ENCODE data around the gene EID2. TPM values are rescaled to one million over a fixed set of nuclear protein-coding genes. Genes with fewer than 3 reads are reported as not detected.

The EID2 gene
- total and polyA plus RNA-seq, 2 of the 13 experiments (the other 11 are each of a cell fraction or from before 2014, with no cell fraction given): 3.7 to 14.1 TPM

DNA sequence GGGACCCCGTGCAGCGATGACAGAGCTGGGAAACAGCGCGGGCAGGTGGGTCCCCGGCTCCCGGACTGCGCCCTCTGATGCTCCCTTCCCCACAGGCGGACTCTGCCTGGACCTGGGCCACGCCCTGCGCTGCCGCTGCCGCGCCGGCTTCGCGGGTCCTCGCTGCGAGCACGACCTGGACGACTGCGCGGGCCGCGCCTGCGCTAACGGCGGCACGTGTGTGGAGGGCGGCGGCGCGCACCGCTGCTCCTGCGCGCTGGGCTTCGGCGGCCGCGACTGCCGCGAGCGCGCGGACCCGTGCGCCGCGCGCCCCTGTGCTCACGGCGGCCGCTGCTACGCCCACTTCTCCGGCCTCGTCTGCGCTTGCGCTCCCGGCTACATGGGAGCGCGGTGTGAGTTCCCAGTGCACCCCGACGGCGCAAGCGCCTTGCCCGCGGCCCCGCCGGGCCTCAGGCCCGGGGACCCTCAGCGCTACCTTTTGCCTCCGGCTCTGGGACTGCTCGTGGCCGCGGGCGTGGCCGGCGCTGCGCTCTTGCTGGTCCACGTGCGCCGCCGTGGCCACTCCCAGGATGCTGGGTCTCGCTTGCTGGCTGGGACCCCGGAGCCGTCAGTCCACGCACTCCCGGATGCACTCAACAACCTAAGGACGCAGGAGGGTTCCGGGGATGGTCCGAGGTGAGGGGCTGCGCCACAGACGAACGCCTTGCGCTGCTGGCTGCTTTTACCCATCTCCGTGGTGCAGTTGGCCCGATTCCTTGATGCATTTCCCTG lies 32.8 kb downstream of the EID2 start (continued):
- TF ChIP-seq, protein P1, sequence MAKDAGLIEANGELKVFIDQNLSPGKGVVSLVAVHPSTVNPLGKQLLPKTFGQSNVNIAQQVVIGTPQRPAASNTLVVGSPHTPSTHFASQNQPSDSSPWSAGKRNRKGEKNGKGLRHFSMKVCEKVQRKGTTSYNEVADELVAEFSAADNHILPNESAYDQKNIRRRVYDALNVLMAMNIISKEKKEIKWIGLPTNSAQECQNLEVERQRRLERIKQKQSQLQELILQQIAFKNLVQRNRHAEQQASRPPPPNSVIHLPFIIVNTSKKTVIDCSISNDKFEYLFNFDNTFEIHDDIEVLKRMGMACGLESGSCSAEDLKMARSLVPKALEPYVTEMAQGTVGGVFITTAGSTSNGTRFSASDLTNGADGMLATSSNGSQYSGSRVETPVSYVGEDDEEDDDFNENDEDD (CRISPR knock-in tag; IDR thresholded peaks at IDR 0.05; ENCODE audit: borderline replicate concordance): peak; percentile 99
- TF ChIP-seq SALL2 (CRISPR knock-in tag; IDR thresholded peaks at IDR 0.05) (peak; percentile 93), RFX3 (CRISPR knock-in tag; IDR thresholded peaks at IDR 0.05) (no peak), MXD4 (CRISPR knock-in tag; IDR thresholded peaks at IDR 0.05) (no peak; the same call in 1 of the 2 replicates), FOXP1 (IDR thresholded peaks at IDR 0.05) (no peak), FOXP1 (CRISPR knock-in tag; IDR thresholded peaks at IDR 0.05) (no peak), FOSL2 (CRISPR knock-in tag; IDR thresholded peaks at IDR 0.05) (no peak), CENPT (CRISPR knock-in tag; IDR thresholded peaks at IDR 0.05; ENCODE audit: low read depth) (peak; percentile 97), MAFK (conservative IDR thresholded peaks at IDR 0.05 in 1 of 2, IDR thresholded peaks at IDR 0.05 in 1 of 2; ENCODE audit: low read length in 2 of 2) (no peak), PLRG1 (conservative IDR thresholded peaks at IDR 0.05) (no peak), THAP11 (CRISPR knock-in tag; IDR thresholded peaks at IDR 0.05) (peak; percentile 73), MAZ (IDR thresholded peaks at IDR 0.05; ENCODE audit: borderline replicate concordance, low read depth, low read length) (no peak), MAZ (CRISPR knock-in tag; IDR thresholded peaks at IDR 0.05; ENCODE audit: low read depth) (peak; percentile 90; the same call in 1 of the 2 replicates), ZNF430 (CRISPR knock-in tag; IDR thresholded peaks at IDR 0.05) (peak; percentile 80), ZMYM4 (CRISPR knock-in tag; IDR thresholded peaks at IDR 0.05) (peak; percentile 67), CC2D1A (CRISPR knock-in tag; IDR thresholded peaks at IDR 0.05) (no peak), ATAD3A (CRISPR knock-in tag; IDR thresholded peaks at IDR 0.05) (no peak), ZNF331 (CRISPR knock-in tag; IDR thresholded peaks at IDR 0.05) (peak; percentile 88; the same call in 1 of the 2 replicates), WIZ (CRISPR knock-in tag; IDR thresholded peaks at IDR 0.05) (0 out of 2 replicates have a peak, but pooled peaks have one; percentile 59), SOX5 (CRISPR knock-in tag; IDR thresholded peaks at IDR 0.05; ENCODE audit: borderline replicate concordance) (peak; percentile 17; the same call in 1 of the 2 replicates), SP2 (CRISPR knock-in tag; IDR thresholded peaks at IDR 0.05) (peak; percentile 26; the same call in 1 of the 2 replicates), DNMT3B (CRISPR knock-in tag; conservative IDR thresholded peaks at IDR 0.05) (peak; percentile 73; the same call in 1 of the 2 replicates)
- TF ChIP-seq, protein P2, sequence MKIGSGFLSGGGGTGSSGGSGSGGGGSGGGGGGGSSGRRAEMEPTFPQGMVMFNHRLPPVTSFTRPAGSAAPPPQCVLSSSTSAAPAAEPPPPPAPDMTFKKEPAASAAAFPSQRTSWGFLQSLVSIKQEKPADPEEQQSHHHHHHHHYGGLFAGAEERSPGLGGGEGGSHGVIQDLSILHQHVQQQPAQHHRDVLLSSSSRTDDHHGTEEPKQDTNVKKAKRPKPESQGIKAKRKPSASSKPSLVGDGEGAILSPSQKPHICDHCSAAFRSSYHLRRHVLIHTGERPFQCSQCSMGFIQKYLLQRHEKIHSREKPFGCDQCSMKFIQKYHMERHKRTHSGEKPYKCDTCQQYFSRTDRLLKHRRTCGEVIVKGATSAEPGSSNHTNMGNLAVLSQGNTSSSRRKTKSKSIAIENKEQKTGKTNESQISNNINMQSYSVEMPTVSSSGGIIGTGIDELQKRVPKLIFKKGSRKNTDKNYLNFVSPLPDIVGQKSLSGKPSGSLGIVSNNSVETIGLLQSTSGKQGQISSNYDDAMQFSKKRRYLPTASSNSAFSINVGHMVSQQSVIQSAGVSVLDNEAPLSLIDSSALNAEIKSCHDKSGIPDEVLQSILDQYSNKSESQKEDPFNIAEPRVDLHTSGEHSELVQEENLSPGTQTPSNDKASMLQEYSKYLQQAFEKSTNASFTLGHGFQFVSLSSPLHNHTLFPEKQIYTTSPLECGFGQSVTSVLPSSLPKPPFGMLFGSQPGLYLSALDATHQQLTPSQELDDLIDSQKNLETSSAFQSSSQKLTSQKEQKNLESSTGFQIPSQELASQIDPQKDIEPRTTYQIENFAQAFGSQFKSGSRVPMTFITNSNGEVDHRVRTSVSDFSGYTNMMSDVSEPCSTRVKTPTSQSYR (CRISPR knock-in tag; IDR thresholded peaks at IDR 0.05; ENCODE audit: borderline replicate concordance): peak; percentile 58; the same call in 1 of the 2 replicates
- TF ChIP-seq, protein P3, sequence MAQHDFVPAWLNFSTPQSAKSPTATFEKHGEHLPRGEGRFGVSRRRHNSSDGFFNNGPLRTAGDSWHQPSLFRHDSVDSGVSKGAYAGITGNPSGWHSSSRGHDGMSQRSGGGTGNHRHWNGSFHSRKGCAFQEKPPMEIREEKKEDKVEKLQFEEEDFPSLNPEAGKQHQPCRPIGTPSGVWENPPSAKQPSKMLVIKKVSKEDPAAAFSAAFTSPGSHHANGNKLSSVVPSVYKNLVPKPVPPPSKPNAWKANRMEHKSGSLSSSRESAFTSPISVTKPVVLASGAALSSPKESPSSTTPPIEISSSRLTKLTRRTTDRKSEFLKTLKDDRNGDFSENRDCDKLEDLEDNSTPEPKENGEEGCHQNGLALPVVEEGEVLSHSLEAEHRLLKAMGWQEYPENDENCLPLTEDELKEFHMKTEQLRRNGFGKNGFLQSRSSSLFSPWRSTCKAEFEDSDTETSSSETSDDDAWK (CRISPR knock-in tag; IDR thresholded peaks at IDR 0.05): no peak
- TF ChIP-seq, protein P4, sequence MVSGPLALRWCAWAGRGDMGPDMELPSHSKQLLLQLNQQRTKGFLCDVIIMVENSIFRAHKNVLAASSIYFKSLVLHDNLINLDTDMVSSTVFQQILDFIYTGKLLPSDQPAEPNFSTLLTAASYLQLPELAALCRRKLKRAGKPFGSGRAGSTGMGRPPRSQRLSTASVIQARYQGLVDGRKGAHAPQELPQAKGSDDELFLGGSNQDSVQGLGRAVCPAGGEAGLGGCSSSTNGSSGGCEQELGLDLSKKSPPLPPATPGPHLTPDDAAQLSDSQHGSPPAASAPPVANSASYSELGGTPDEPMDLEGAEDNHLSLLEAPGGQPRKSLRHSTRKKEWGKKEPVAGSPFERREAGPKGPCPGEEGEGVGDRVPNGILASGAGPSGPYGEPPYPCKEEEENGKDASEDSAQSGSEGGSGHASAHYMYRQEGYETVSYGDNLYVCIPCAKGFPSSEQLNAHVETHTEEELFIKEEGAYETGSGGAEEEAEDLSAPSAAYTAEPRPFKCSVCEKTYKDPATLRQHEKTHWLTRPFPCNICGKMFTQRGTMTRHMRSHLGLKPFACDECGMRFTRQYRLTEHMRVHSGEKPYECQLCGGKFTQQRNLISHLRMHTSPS (CRISPR knock-in tag; IDR thresholded peaks at IDR 0.05; ENCODE audit: low read depth): peak; percentile 27; the same call in 1 of the 2 replicates

Measured in HepG2 (cell line).